Measurements from ENCODE around the gene MYL5.
"Not testable (repeated sequence)": the region's sequence is repeated elsewhere in the genome, so short reads cannot be mapped to it uniquely, and the experiment has no call there.

Gene MYL5

DNA sequence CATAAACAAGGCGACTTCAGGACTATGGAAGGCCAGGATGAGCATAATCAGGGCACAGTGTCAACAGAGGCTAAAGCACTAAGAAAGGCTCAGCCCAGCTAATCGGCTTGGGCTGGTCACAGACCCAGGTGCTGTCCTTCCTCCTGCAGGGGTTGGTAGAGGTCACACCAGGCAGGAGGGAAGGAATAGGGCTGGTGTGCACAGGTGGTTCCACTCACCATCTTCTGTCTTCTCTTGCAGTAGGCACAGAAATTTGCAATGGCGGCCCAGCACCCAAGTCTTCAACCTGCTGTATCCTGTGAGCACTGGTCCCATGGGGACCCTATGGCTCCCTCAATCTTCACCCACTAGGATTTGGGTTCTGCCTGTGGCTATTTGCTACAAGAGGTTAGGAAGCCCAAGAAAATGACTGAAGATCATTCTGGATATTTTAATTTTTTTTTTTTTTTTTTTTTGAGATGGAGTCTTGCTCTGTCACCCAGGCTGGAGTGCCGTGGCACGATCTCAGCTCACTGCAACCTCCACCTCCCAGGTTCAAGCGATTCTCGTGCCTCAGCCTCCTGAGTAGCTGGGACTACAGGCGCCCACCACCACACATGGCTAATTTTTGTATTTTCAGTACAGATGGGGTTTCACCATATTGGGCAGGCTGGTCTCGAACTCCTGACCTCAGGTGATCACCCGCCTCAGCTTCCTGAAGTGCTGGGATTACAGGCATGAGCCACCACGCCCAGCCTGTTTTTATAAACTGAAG lies 4.4 kb upstream of the MYL5 start:
- not testable (repeated sequence) for DNase-seq (ENCODE audit: low read depth in 2 of 3, low spot score in 1 of 3)

DNA sequence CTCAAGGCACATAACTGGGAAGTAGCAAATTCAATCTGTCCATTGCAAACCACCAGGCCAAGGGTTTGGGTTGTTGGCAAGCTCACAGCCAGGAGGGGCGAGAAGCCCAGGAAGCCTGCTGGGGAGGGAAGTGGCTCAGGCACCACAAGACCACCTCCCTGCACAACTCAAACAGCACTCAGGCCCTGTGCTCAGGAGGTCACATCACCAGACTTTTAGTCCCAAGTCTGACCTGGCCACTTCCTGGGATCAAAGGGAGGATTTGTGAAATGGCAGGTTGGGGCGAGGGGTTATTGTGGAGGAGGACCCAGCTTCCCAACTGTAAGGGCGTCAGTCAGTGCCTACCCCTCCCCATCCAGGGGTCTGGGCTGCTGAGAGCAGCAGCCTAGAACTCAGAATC lies 2.6 kb upstream of the MYL5 start:
- no peak for DNase-seq (ENCODE audit: low read depth in 2 of 3, low spot score in 1 of 3)

DNA sequence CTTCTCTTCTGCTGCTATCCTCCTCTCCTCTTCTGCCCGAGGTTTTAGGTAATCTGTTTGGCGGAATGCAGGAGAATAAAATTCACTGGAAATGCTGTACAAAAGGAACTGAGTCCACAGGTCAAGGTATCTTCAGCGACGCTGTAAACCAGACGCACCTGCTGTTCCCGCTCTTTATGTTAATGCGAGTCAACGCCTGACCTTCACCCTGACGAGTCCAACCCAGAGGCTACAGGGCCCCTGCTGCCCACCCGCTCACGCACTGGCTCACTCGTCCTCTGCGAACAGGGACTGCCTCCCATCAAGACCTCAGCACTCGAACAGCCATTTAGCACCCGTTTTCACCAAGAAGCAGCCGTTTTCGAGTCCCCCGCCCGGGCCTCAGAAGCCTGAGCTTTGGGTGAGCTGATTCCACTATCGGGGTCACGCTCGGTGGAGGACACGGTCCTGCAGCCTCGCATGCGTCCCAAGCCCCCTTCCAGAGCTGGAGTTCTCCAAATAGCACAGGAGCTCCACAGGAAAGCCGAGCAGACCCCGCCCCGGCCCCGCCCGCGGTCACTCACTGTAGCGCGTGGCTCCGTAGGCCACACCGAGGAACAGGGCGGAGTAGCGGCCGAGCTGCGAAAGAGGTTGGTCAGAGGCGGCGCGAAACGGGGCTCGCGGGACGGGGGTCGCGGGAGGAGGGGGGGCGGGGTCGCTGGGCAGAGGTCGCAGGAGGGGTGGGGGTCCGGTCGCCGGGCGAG lies 822 bp upstream of the MYL5 start:
- DNase-seq (ENCODE audit: low read depth in 2 of 3, low spot score in 1 of 3) = no peak

DNA sequence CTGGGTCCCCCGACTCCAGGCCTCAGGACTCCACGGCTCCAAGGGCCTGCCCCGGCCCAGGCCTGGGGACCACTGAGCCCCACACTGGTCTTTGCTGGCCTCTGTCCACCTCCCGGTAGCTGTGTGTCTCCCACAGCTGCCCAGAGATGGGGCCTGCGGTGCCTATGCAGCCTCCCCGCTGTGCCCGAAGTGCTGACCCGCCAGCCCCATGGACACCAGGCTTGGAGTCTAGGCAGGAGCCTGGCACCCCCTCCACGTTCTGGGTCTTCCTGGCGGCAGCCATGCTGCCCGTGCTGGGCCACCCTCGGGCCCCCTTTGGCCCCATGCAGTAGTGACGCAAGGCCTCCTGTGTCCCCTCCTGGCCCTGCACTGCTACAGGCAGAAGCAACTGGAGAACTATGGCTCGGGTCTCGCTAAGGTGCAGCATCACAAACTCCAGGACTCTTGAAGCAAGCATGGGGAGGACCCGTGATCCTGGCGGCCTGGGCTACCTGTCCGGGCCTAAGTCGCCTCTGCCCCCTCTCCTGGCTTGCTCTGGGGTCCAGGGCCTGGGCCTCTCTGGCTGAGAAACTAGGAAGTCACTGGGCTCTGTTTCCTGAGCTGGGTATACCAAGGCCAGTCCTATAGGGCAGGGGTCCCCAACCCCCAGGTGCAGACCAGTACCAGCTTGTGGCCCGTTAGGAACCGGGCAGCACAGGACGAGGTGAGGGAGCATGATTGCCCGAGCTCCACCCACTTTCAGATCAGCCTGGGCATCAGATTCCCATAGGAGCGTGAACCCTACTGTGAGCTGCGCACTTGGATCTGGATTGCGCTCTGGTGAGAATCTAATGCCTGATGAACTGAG lies 917 bp downstream of the MYL5 start:
- no peak for DNase-seq (ENCODE audit: low read depth in 2 of 3, low spot score in 1 of 3)

DNA sequence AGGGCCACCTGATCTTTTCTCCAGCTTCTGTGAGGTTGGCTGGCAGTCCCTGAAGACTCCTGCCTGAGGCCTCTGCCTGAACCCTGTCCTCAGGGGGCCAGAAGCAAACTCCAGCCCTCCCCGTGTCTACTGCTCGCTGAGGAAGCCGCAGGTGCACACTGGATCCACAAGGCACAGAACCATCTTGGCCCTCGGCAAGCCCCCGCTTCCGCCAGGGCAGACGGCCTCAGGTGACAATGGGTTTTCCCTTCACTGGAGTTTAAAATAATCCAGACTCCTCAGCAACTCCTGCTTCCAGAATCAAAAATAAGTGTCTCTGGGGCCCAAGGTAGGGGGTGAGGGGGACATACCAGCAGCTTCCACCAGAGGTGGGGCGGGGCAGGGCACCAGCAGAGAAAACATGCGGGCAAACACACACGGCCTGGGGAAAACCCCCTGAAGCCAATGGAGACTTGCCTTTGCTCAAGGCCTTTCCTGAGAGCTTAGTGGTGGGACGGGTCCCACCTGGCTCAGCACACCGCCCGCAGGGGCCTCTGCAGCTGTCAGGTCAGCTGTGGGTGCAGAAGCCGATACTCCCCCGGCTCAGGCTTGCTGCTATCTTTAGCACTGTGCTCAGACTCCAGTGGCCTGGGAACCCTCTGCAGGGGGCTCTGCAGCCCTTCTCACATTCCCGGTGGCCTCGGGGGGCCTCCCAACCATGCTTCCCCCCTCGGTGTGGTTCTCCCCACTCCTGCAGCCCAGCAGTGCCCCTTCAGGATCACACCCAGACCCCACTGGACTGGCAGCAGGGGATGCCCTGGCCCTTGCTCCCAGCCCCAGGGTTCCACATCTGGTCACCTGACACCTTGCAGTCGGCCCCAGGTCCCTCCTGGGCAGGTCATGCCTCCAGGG lies 1.9 kb downstream of the MYL5 start:
- DNase-seq (ENCODE audit: low read depth in 2 of 3, low spot score in 1 of 3) = no peak

DNA sequence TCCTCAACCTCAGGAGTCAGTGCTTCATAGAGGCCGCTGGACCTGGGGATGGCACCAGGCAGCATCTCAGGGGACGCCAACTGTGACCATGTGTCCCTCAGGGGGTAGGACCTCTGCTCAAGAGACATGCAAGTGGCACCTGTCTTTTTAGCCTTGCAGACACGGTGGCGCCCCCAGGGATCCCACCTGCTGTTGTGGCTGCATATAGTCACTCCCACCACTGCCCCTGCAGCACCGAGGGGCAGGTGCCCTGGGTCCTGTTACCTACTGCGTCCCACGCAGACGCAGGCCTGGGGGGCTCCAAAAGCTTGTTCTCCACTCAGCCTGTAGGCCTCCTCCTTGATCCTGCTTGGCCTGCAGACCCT lies 2.5 kb downstream of the MYL5 start:
- DNase-seq (ENCODE audit: low read depth in 2 of 3, low spot score in 1 of 3) = no peak

DNA sequence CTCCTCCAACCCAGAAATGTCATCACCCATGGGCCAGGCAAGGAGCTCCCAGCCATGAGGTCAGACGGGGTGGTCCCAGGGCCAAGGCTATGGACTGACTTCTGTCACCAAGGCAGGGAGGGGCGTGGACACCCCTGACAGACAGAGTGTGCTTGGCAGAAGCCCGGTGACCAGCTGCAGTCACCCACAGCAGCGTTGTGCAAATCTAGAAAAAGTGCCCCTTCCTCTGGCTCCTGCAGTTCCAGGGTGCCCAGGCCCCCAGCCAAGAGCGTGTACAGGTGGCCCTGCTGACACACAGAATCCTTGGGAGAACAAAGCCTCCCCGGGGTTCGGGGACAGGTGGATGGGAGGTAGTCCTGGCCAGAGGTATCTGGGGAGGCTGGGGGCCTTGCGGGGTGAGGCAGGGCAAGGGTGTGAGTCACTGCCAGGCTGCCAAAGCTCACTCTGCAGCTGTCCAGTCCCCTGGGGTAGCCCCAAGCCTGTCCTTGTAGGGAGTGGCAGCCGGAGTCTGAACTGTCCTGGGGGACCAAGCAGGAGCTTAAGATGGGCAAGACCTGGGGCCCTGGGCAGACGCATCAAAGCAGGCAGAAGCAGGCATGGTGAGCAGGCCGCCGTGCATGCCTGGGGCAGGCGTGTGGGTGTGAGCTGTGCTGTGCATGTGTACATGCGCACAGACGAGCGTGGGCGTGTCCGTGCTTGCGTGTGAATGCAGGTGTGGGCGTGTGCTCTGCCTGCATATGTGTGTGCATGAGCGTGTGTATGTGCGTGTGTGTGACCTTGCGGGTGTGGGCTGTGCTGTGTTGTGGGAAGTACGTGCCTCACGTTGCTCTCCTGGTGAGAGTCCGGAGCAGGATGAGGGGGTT lies 3.3 kb downstream of the MYL5 start:
- no peak for DNase-seq (ENCODE audit: low read depth in 2 of 3, low spot score in 1 of 3)

DNA sequence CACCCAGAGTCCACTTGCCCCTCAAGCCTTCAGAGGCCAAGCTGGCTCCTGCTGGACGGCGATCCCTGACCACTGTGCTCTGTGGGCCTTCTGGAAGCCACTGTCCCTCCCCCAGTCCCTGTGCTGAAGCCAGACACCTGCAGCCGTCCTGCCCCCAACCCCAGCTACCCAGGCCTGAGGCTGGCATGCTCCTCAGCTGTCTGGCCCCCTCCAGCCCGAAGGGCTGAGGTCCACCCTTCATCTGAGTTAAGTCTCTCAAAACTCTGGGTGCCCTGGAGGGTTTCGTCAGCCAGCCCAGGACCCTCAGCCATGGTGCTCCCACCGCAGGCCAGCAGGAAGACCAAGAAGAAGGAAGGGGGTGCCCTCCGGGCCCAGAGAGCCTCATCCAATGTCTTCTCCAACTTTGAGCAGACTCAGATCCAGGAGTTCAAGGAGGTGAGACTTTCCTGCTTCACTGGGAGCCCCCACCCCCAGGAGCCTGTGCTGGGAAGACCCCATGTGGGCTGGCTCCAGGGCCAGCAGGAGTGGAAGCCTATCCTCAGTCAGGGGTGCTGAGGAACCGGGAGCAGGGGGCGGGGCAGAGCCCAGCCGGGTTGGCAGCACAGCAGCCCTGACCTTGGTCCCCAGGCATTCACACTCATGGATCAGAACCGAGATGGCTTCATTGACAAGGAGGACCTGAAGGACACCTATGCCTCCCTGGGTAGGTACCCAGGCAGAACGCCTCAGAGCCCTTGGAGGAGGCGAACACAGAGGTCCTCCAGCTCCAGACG lies 4.2 kb downstream of the MYL5 start:
- DNase-seq (ENCODE audit: low read depth in 2 of 3, low spot score in 1 of 3) = no peak

DNA sequence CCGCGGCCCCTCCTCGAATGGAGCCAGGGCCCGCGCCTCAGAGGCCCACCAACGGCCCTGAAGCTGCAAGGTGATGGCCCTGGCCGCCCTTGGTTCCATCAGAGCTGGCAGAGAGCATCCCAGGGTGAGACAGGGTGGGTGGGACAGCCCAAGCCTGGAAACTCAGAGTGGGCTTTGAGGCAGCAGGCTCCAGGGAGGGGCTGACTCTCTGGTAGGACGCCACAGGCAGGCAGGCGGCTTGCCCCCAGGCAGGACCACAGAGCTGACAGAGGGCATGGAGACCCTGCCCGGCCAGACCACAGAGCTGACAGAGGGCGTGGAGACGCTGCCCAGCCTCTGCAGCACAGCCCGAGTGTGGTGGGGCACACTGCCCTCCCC lies 4.8 kb downstream of the MYL5 start:
- no peak for DNase-seq (ENCODE audit: low read depth in 2 of 3, low spot score in 1 of 3)

DNA sequence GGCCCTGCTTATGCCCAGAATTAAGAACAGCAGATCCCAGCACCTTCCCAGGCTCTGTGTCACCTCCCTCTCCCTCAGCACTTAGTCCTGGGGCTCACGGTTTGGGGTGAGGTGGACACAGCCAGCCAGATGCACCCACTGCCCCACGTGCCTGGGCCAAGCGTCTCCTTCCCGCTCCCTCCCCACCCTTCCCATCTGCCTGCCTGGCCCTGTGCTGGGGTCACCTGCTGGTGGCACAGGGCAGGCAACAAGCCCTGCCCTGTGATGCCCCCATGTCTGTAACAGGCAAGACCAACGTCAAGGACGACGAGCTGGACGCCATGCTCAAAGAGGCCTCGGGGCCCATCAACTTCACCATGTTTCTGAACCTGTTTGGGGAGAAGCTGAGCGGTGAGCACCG lies 5.3 kb downstream of the MYL5 start:
- DNase-seq (ENCODE audit: low read depth in 2 of 3, low spot score in 1 of 3) = no peak

DNA sequence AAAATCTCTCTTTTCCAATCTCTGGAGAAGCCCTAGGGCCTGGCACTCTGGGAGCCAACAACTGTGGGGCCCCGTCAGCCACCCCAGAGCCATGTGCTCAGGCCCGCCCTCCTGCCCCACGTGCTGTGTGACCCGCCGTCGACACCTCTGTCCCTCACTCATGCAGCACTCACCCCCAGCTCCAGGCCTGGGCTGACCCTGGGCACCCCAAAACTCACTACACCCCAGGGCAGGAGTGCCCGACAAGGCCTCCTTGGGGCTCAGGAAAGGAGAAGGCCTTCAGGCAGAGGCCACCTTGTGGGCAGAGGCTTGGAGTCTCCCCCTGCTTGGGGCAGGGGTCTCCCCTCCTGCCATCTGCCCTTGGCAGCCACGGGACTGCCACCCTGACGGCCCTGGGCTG lies 5.7 kb downstream of the MYL5 start:
- DNase-seq (ENCODE audit: low read depth in 2 of 3, low spot score in 1 of 3) = no peak

DNA sequence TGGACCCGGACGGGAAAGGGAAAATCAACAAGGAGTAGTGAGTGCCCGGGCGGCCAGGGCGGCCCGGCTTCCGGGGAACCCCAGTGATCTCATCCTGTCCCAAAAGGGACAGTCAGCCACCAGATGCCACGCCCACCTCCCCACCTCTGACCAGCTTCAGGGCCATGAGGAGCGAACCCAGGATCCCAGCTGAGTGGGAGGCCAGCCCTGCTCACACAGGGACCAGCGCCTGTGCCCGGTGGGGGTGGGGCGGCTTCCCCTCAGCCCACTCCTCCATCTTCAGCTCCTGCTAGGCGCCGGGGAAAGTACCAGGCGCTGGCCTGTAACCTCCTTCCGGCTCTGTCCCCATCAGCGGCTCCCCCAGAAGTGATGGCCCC lies 6.2 kb downstream of the MYL5 start:
- DNase-seq (ENCODE audit: low read depth in 2 of 3, low spot score in 1 of 3) = no peak

DNA sequence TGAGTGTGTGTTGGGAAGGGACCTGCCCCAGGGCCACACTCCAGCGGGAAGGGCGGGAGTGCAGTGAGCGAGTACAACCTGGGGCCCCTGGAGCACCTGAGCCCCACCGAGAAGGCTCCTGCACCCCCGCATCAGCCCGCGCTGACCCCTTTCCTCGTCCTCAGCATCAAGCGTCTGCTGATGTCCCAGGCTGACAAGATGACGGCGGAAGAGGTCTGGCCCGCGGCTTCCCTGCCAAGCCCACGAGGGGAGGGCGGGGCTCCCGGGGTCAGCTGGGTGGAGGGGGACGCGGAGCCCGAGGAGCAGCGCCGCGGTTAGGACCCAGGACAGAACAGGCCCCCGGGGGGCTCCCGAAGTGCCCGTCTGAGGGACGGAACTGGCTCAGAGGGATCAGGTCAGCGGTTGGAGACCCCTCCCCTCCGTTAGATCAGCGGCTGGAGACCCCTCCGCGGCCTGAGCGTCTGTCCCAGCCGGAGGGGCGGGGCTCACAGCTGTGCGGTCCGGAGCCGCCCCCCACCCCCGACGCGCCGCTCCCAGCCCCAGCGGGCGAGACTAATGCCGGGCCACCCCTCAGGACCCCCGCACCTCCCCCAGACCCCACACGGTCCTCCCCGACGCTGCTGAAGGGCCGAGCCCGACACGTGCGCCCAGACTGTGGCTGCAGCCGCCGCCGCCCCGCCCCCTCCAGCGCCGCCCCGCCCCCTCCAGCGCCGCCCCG lies 6.7 kb downstream of the MYL5 start:
- no peak for DNase-seq (ENCODE audit: low read depth in 2 of 3, low spot score in 1 of 3)

DNA sequence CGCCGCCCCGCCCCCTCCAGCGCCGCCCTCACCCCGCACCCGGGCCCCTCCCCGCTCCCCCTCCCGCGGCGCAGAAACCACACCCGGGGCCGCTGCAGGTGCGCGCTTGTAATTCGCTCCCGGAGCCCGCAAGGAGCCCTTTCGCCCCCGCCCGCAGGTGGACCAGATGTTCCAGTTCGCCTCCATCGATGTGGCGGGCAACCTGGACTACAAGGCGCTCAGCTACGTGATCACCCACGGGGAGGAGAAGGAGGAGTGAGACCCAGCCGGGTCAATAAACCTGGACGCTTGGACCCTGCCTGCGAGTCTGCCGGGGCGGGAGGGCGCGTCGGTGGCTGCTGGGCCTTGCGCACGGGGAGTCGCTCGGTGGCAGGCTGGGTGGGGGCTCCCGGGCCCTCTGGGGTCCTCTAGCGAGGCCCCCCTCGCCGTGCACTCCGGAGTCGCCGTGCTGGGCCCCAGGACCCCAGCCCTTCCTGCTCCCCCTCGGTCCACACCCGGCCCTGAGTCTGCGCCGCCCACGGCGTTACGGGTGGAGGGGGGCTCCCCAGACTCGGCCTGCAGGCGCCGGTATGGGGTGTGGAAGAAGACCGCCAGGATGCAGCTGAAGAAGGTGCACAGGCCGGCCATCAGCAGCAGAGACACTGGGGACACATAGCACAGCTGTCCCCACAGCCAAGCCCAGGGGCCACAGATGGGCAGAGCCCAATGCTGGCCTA lies 7.6 kb downstream of the MYL5 start:
- no peak for DNase-seq (ENCODE audit: low read depth in 2 of 3, low spot score in 1 of 3)

DNA sequence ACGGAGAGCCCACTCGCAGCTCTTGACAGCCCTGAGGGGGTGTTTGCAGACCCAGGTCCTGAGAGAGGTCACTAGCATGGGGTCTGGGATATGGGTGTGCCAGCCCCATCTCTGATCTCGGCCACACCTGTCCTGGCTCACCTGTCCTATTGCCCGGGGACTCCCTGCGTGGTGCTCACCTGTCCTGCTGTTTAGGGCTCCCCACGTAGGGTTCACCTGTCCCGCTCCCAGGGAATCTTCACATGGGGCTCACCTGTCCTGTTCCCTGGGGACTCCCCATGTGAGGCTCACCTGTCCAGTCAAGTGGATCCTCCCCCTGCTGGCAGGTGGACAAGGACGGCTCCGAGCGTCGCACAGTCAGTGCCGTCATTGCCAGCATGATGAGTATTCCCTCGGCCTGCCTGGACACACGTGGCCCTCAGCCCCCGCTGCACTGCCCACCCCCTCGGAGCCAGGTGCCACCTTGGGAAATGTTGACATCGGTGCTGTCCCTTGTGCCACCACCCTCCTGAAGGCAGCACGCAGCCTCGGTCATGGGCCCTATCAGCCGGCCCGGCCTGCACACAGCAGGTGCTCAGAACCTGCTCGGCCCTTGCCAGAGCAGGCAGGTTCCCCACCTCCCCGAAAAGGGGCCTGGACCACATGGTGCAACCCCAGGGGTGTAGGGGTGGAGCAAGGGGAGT lies 8.3 kb downstream of the MYL5 start:
- DNase-seq (ENCODE audit: low read depth in 2 of 3, low spot score in 1 of 3) = no peak

DNA sequence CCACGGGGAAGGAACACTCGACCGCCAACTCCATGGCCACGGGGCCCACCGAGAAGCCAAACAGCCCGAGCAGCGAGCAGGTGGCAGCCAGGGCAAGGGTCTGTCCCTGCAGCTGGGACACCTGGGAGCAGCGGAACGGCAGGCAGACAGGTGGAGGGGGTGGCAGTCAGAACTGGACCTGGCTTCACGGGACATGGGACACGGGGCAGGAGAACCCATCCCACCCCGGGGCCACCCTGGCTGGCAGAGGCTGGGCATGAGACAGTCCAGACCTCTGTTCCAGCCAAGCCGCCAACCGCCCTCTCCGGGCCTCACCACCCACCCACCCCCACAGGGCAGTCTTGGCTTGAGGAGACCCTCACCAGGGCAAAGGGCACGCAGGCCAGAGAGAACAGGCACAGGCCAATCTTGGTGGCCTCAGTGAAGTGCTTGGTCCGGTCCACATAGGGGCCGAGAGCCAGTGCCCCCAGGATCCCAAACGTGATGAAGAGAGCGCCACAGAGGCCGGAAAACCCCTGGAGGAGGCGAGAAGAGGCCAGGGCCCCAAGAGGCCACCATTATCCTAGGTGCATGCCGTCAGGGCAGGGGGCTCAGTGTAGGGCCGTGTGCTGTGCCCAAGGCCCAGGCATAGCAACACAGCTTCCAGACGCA lies 9.0 kb downstream of the MYL5 start:
- no peak for DNase-seq (ENCODE audit: low read depth in 2 of 3, low spot score in 1 of 3)

DNA sequence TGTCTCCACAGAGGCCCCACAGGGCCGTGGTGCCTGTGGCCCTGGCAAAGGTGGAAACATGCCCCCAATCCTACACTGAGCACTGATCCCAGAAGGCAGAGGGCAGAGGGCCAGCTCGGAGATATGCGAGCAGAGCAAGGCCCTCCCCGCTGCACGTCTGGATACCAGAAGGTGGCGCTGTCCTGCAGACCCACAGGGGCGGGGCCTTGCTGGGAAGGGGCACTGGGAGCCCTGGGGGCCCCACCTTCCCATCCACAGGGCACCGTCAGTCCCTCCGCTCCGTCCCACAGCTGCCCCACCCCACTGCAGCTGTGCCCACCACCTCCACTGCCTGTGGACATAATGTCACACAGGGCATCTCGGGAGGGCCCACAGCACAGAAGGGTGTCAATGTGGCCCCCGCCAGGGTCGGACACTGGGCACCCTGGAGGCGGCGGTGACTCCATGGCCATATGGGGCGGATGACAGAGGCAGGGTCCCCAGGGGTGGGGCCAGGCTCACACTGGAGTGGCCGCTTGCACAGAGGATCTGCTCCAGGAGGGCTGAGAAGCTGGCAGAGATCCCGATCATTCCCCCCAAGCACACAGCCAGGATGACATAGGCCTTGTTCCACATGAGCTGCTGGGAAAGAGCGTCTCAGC lies 9.8 kb downstream of the MYL5 start:
- no peak for DNase-seq (ENCODE audit: low read depth in 2 of 3, low spot score in 1 of 3)

All from stimulated activated CD4-positive, alpha-beta T cell treated with anti-CD3 and anti-CD28 coated beads, Interleukin-12 subunit alpha, Interleukin-12 subunit beta, amount 100 ng/mL, for 48 hours (primary cell).